Activated T-helper 1 cell treated with anti-CD3 and anti-CD28 coated beads, Interleukin-12 subunit alpha, Interleukin-12 subunit beta, Interleukin-2, Interleukin-4 antibody, amounts not matched to agents 30 ng/mL and 10 ng/mL and 1 ng/mL, durations not matched to agents 14 hours and 24 hours and 36 hours (primary cell): Measurements from ENCODE around the gene TMEM39B. TPM values are rescaled to one million over a fixed set of nuclear protein-coding genes. Genes with fewer than 3 reads are reported as not detected.
"Not testable (repeated sequence)": the region's sequence is repeated elsewhere in the genome, so short reads cannot be mapped to it uniquely, and the experiment has no call there.

ENCODE experiments used
- DNase-seq: peaks from one replicate; pipeline ENCODE4 v3.0.0; 2021; ENCODE audit warnings: low spot score
- H3K27ac Mint-ChIP-seq: one replicate; pipeline ENCODE4 v1.8.0; 2021; ENCODE audit warnings: mild to moderate bottlenecking, mixed read lengths
- H3K27me3 Mint-ChIP-seq: one replicate; pipeline ENCODE4 v1.8.0; 2022; ENCODE audit warnings: mild to moderate bottlenecking, moderate library complexity, mixed read lengths; ENCODE audit not compliant: insufficient read depth
- H3K36me3 Mint-ChIP-seq: one replicate; pipeline ENCODE4 v1.8.0; 2021; ENCODE audit warnings: low read depth, mixed read lengths
- H3K4me1 Mint-ChIP-seq: one replicate; pipeline ENCODE4 v1.8.0; 2021; ENCODE audit warnings: low read depth, mixed read lengths
- H3K4me3 Mint-ChIP-seq: one replicate; pipeline ENCODE4 v1.8.0; 2021; ENCODE audit warnings: mild to moderate bottlenecking, moderate library complexity, mixed read lengths
- H3K9me3 Mint-ChIP-seq: one replicate; pipeline ENCODE4 v1.8.0; 2021; ENCODE audit warnings: mixed read lengths
- intact Hi-C: fragments of 100-400 bp; cut with micrococcal nuclease; formaldehyde crosslinking; loops from one replicate; pipeline ENCODE4 v1.15.1; 2024
- total RNA-seq: library from RNA; stranded (reverse); gene quantifications from 2 replicates; pipeline ENCODE4 v1.2.3, GENCODE V29; 2022

The TMEM39B gene
- total RNA-seq, 1 donor from 2014 or later = 38.8 TPM

DNA sequence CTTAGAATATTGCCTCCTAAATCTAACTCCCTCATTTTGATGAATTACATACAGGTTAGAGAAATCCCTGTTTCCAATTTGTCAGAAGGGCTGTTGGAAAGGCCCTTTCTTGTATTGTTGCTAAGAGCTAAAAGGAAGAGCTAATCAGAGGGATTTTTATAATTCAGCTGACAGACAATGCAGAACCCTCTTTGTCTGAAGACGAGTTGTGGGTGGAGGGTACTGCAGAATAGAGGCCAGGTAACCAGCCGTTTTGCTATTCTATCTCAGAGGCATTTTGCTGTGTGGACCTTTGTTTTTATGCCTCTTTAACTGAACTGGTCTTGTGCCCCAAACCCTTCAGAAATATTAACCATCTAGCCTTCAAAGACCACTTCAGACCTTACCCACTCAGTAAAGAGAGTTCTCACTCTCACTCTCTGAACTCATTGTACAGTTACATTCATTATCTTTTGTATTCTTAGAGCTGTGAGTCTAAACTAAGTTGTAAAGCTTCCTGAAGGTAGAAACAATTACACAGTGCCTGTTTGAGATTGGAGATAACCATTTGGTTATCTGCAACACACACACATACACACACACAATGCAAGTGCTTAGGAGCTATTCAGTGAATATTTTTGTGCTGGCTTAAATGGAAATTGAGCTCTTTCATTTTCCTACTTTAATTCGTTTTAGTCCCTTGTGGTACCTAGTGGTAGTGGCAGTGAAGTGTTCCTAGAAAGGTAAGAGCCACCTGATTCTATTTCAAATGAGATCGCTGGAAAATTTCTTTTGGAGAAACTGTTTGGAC, 54.9 kb downstream of the TMEM39B start:
- H3K36me3 Mint-ChIP-seq = peaks cover 2% of the 10 kb centered on the region
- no peaks in the 10 kb centered on the region for H3K27me3 Mint-ChIP-seq
- no peak for DNase-seq
- no peaks in the 10 kb centered on the region for H3K9me3 Mint-ChIP-seq
- H3K4me1 Mint-ChIP-seq = peaks cover 35% of the 10 kb centered on the region
- no peak overlapping the region for H3K27ac Mint-ChIP-seq
- no peak overlapping the region for H3K4me3 Mint-ChIP-seq
- intact Hi-C loops = no loop called here

DNA sequence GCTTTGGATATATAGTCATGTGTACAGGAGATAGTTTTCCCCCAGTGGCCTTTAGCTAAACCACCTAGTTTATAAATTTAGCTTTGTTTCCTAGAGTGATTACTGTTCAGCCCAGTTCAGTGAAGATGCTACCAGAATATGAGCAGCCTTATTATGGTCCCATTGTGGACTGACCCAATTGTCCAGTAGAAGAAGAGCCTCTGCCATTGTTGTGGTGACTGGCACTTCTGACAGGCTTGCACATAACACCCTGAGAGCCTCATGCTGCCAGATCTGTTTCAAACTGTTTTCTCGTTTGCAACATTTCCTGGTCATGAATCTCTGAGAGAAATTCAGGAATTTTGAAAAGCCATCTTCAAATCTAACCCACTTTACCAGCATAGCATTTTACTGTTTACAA, 55.7 kb downstream of the TMEM39B start:
- Mint-ChIP-seq H3K27me3 (no peaks in the 10 kb centered on the region), H3K27ac (no peak overlapping the region), H3K36me3 (peaks cover 2% of the 10 kb centered on the region), H3K4me3 (no peak overlapping the region), H3K9me3 (no peaks in the 10 kb centered on the region), H3K4me1 (peaks cover 28% of the 10 kb centered on the region)
- DNase-seq = no peak
- intact Hi-C loops = no loop called here

DNA sequence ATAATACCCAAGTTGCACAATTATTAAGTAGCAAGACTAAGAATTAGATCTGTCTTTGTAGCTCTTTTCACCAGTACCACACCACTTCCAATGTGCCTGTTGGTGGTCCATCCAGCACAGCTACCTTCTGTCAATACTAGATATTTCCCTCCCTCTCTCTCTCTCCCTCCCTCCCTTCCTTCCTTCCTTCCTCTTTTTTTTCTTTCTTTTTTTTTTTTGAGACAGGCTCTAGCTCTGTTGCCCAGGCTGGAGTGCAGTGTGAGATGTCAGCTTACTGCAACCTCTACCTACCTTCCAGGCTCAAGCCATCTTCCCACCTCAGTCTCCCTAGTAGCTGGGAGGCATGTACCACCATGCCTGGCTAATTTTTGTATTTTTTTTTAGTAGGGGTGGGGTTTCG, 56.2 kb downstream of the TMEM39B start:
- H3K4me1 Mint-ChIP-seq = peaks cover 28% of the 10 kb centered on the region
- H3K36me3 Mint-ChIP-seq = peaks cover 2% of the 10 kb centered on the region
- no peaks in the 10 kb centered on the region for H3K9me3 Mint-ChIP-seq
- H3K27ac Mint-ChIP-seq = no peak overlapping the region
- H3K27me3 Mint-ChIP-seq = no peaks in the 10 kb centered on the region
- DNase-seq = no peak
- no peak overlapping the region for H3K4me3 Mint-ChIP-seq
- intact Hi-C loops = no loop called here

DNA sequence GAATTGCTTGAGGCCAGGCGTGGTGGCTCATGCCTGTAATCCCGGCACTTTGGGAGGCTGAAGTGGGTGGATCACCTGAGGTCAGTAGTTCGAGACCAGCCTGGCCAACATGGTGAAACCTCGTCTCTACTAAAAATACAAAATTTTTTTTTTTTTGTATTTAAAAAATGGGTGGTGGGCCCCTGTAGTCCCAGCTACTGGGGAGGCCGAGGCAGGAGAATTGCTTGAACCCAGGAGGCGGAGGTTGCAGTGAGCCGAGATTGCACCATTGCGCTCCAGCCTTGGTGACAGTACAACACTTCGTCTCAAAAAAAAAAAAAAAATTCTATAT, 61.2 kb downstream of the TMEM39B start:
- H3K27ac Mint-ChIP-seq, H3K27me3 Mint-ChIP-seq, H3K36me3 Mint-ChIP-seq, intact Hi-C loops, H3K9me3 Mint-ChIP-seq, H3K4me3 Mint-ChIP-seq, DNase-seq: not testable (repeated sequence)
- H3K4me1 Mint-ChIP-seq = peaks cover 12% of the 10 kb centered on the region

DNA sequence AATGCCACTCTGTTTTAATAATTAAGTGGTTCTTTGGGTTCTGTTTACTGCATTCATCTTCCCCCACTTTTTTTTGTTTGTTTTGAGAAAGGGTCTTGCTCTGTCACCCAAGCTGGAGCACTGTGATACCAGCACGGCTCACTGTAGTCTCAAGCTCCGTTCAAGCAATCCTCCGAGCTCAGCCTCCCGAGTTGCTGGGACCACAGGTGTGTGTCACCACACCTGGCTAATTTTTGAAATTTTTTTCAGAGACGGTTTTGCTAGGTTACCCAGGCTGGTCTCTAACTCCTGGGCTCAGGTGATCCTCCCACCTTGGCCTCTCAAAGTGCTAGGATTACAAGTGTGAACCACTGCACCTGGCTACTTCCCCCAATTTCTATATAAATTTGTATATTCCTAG, 64.4 kb downstream of the TMEM39B start:
- Mint-ChIP-seq H3K27ac (no peak overlapping the region), H3K4me3 (no peak overlapping the region), H3K9me3 (no peaks in the 10 kb centered on the region), H3K36me3 (peaks cover 4% of the 10 kb centered on the region), H3K4me1 (peaks cover 24% of the 10 kb centered on the region), H3K27me3 (no peaks in the 10 kb centered on the region)
- intact Hi-C loops = no loop called here
- DNase-seq = no peak

DNA sequence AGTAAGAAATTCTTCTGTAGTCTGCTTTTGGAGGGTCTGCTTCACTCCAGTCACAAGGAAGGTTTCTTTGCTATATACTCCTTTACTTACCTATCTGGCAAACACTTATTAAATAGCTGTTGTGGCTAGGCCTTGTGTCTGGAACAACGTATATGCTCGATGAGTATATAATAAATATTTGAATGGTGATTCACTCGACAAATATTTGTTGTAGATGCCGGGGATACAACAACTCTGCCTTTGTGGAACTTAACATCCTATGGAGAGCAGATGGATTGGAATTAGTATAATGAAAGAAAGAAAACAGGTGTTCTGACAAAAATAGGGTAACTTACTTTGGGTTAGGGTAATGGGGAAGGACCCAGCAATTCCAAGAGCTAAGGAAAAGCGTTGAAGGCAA, 66.2 kb downstream of the TMEM39B start:
- H3K4me3 Mint-ChIP-seq = no peak overlapping the region
- H3K36me3 Mint-ChIP-seq = peaks cover 5% of the 10 kb centered on the region
- H3K27me3 Mint-ChIP-seq = no peaks in the 10 kb centered on the region
- no peaks in the 10 kb centered on the region for H3K9me3 Mint-ChIP-seq
- intact Hi-C loops = no loop called here
- DNase-seq = no peak
- H3K27ac Mint-ChIP-seq = no peak overlapping the region
- H3K4me1 Mint-ChIP-seq = peaks cover 28% of the 10 kb centered on the region

DNA sequence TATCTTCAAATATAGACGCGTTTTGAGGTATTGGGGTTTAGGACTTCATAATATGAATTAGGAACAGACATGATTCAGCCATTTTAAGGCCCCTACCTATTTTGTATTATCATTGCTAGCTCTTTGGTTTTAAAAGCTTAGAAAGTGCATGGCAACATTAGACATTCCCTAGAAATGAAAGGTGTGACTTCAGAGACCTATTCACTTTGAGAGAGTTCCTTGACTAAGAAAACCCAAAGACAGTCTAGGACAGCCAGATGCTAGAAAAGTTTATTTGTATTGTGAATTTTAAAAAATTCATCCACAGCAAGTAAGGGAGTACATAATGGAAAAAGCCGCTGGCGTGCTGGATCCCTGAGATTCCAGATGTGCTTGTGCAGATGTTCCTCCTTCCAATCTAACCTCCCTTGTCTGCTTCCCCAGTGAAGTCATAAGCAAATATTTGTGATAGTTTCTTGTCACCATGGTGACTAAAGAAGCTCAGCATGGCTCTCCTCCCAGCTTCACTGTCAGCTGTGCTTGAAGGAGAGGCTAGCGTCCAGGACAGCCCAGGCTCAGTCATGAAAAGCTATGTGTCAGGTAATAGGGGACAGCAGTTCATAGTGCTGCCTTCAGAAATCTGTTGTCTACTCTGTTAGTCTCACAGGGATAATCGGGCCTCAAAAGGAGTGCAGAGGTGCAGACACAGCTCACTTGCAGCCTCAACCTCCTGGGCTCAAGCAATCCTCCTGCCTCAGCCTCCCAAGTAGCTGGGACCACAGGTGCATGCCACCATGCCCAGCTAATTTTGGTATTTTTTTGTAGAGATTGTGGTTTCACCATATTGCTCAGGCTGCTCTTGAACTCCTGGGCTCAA, 69.9 kb downstream of the TMEM39B start:
- H3K9me3 Mint-ChIP-seq = no peaks in the 10 kb centered on the region
- intact Hi-C loops = no loop called here
- H3K4me1 Mint-ChIP-seq = peaks cover 39% of the 10 kb centered on the region
- no peaks in the 10 kb centered on the region for H3K27me3 Mint-ChIP-seq
- H3K27ac Mint-ChIP-seq = no peak overlapping the region
- DNase-seq = no peak
- peaks cover 11% of the 10 kb centered on the region for H3K36me3 Mint-ChIP-seq
- no peak overlapping the region for H3K4me3 Mint-ChIP-seq

DNA sequence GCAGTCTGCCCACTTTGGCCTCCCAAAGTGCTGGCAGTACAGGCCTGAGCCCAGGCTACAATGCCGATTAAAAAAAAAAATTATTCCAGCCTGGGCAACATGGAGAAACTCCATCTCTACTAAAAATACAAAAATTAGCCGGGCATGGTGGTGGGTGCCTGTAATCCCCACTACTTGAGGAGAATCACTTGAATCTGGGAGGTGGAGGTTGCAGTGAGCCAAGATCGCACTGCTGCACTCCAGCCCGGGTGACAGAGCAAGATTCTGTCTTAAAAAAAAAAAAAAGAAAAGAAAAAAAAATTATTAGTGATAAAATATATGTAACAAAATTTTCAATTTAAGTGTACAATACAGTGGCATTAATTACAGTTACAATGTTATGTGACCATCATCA, 70.6 kb downstream of the TMEM39B start:
- Mint-ChIP-seq H3K36me3 (peaks cover 11% of the 10 kb centered on the region), H3K4me1 (peaks cover 37% of the 10 kb centered on the region)
- DNase-seq, H3K9me3 Mint-ChIP-seq, H3K4me3 Mint-ChIP-seq, H3K27ac Mint-ChIP-seq, H3K27me3 Mint-ChIP-seq, intact Hi-C loops: not testable (repeated sequence)

DNA sequence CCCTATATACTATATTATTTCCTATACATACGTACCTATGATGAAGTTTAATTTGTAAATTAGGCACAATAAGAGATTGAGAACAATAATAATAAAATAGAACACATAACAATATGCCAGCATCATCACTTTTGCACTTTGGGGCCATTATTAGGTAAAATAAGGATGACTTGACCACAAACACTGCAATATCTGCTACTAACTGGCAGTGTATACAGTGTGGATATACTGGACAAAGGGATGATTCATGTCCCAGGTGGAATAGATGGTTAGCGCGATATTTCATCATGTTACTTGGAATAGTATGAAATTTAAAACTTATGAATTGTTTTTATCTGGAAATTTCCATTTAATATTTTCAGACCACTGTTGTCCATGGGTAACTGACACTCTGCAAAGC, 71.3 kb downstream of the TMEM39B start:
- Mint-ChIP-seq H3K36me3 (peaks cover 14% of the 10 kb centered on the region), H3K9me3 (peaks cover 3% of the 10 kb centered on the region), H3K27me3 (no peaks in the 10 kb centered on the region), H3K27ac (no peak overlapping the region), H3K4me3 (no peak overlapping the region), H3K4me1 (peaks cover 30% of the 10 kb centered on the region)
- no peak for DNase-seq
- intact Hi-C loops = loop anchor here (2.0 kb wide), 1 partner anchor 35 kb away; the partner anchor contains the start of gene TXLNA

DNA sequence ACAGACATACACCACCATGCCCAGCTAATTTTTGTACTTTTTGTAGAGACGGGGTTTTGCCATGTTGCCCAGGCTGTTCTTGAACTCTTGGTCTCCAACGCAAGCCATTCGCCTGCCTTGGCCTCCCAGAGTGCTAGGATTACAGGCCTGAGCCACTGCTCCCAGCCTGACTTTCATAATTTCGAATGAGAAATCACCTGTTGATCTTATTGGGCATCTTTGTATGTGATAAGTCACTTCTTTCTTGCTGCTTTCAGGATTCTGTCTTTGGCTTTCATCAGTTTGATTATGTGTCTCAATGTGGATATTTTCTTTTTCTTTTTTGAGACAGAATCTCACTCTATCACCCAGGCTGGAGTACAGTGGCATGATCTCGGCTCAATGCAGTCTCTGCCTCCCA, 75.1 kb downstream of the TMEM39B start:
- H3K4me3 Mint-ChIP-seq, intact Hi-C loops, H3K27me3 Mint-ChIP-seq, DNase-seq, H3K27ac Mint-ChIP-seq: not testable (repeated sequence)
- Mint-ChIP-seq H3K36me3 (peaks cover 17% of the 10 kb centered on the region), H3K4me1 (peaks cover 16% of the 10 kb centered on the region), H3K9me3 (peaks cover 12% of the 10 kb centered on the region)

DNA sequence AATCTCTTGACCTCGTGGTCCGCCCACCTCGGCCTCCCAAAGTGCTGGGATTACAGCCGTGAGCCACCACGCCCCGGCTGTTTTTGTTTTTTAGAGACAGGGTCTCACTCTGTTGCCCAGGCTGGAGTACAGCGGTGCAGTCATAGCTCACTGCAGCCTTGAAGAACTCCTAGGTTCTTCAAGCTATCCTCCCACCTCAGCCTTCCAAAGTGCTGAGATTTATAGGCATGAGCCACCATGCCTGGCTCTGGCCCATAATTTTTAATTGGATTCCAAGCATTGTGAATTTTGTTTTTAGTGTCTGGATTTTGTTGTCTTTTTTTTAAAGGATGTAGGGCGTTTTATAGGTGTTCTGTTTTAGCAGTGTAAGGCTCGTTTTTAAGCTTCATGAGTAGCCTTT, 78.1 kb downstream of the TMEM39B start:
- Mint-ChIP-seq H3K4me3 (no peak overlapping the region), H3K27me3 (no peaks in the 10 kb centered on the region), H3K36me3 (peaks cover 16% of the 10 kb centered on the region), H3K4me1 (peaks cover 4% of the 10 kb centered on the region), H3K27ac (no peak overlapping the region), H3K9me3 (peaks cover 12% of the 10 kb centered on the region)
- intact Hi-C loops = no loop called here
- no peak for DNase-seq

DNA sequence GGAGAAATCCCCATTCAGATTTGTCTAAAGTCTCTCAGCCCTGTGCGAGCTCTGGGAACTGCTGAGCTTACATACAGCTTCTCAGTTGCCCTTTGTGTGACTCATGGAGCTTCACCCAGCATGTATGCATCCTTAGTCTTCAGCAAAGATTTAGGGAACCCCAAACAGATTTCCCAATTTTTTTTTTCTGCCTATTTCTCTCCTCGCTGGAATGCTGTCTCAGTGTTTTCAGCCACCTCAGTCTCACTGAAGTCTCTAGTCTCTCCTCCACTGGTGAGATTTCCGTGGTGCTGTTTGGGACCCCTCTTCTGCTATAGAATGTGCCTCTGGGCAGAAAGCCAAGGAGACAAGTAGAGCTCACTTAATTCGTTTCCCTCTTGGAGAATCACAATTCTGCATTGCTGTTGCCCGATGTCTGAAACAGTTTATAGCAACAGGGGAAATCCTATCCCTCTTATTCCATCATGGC, 78.6 kb downstream of the TMEM39B start:
- Mint-ChIP-seq H3K27me3 (no peaks in the 10 kb centered on the region), H3K4me3 (no peak overlapping the region), H3K36me3 (peaks cover 20% of the 10 kb centered on the region), H3K27ac (no peak overlapping the region), H3K4me1 (peaks cover 4% of the 10 kb centered on the region), H3K9me3 (peaks cover 12% of the 10 kb centered on the region)
- intact Hi-C loops = no loop called here
- DNase-seq = no peak
